GM21619 (cell line): ENCODE results near the gene LEFTY1.
A peak's percentile ranks its signal among the peaks of the same experiment; 100 is the strongest.
"Not testable (repeated sequence)": the region's sequence is repeated elsewhere in the genome, so short reads cannot be mapped to it uniquely, and the experiment has no call there.

Source experiments
- ATAC-seq: cut with Tn5 transposase; IDR thresholded peaks from one replicate; pipeline ENCODE4 v1.9.1; 2021; ENCODE audit not compliant: unreplicated experiment

LEFTY1 gene, protein sequence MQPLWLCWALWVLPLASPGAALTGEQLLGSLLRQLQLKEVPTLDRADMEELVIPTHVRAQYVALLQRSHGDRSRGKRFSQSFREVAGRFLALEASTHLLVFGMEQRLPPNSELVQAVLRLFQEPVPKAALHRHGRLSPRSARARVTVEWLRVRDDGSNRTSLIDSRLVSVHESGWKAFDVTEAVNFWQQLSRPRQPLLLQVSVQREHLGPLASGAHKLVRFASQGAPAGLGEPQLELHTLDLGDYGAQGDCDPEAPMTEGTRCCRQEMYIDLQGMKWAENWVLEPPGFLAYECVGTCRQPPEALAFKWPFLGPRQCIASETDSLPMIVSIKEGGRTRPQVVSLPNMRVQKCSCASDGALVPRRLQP

DNA sequence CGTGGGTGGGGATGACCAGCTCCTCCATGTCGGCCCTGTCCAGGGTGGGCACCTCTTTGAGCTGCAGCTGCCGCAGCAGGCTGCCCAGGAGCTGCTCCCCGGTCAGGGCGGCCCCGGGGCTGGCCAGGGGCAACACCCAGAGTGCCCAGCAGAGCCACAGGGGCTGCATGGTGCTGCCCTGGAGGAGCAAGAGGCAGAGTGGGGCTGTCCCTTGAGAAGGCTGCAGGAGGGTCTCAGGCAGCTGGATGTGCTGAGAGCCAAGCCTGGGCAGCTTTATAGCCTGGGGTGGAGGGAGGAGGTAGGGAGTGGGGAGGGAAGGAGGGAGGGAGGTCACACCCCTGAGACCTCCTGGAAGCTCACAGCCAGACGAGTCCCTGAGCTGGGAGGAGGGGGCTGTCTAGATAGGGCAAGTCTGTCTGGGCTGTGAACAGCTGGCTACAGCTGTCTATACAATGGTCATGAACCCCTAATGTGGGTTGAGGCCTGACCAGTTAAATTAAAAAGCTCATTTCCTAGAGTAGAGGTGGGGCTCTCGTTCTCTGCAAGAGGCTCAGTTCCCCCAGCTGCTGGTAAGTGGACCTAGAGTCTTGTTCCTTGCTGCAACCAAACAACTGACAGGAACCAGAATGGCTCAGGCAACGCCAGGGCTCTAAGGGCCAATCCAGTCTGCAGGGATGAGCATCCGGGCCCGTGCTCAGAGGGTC, at the start of gene LEFTY1:
LEFTY1 (minus strand) TSS at position 249 of the 704 bp plus-strand sequence; CDS start at position 169, 80 bp downstream.
- no peak for ATAC-seq

DNA sequence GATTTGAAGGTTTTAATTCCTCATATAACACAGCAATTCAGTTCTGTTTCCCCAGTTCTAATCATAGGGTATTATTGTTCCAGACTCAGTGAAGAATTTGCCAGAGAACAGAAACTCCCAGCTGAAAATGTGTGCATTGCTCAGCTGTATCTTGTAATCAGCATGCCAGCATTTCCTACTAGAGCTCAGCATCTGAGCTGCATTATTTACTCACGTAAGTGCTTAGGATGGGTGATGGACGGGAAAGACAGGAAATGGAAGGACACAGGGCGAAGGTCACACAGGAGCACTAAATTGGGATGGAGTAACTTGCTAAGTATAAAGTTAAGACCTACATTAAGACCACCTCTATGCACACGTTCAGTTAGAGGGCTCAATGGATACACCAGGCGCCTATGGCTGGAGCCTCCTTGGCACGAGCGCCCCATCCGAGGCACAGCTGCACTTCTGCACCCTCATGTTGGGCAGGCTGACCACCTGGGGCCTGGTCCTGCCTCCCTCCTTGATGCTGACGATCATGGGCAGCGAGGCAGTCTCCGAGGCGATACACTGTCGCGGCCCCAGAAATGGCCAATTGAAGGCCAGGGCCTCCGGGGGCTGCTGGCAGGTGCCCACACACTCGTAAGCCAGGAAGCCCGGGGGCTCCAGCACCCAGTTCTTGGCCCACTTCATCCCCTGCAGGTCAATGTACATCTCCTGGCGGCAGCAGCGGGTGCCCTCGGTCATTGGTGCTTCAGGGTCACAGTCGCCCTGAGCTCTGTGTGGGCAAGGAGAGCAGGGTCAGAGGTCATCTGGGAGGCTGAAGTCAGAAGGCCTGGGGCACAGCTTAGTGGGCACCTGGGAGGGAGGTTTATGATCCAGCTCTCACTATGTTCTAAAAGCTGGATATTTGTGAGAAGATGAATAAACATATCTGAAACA, 48.4 kb upstream of the LEFTY1 start:
- ATAC-seq = no peak

DNA sequence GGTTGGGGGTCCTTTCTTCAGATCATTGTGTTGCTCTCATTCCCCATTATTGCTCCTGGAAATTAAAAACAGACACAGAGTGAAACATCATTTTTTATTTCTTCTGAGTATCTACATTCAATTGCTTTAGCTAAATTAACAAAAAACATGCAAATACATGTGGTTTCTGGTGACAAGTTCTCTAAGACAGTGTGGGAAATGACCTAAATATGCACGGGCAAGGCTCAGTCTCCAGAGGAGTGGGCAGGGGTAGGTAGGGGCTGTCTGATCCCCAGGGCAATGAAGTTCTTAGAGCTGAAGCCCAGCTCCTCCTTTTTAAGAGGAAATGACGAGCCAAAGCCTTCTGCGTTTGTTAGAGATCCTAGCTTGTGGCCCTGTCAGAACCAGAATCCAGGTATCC, 47.6 kb upstream of the LEFTY1 start:
- ATAC-seq = no peak

GRCh38 chr1:225936086-225936485, 47.1 kb upstream of the LEFTY1 start:
- not testable (repeated sequence) for ATAC-seq

- ATAC-seq = no peak
Measured at GRCh38 chr1:225934711-225935110, 45.8 kb upstream of the LEFTY1 start.

GRCh38 chr1:225933072-225933471, 44.1 kb upstream of the LEFTY1 start:
- no peak for ATAC-seq

DNA sequence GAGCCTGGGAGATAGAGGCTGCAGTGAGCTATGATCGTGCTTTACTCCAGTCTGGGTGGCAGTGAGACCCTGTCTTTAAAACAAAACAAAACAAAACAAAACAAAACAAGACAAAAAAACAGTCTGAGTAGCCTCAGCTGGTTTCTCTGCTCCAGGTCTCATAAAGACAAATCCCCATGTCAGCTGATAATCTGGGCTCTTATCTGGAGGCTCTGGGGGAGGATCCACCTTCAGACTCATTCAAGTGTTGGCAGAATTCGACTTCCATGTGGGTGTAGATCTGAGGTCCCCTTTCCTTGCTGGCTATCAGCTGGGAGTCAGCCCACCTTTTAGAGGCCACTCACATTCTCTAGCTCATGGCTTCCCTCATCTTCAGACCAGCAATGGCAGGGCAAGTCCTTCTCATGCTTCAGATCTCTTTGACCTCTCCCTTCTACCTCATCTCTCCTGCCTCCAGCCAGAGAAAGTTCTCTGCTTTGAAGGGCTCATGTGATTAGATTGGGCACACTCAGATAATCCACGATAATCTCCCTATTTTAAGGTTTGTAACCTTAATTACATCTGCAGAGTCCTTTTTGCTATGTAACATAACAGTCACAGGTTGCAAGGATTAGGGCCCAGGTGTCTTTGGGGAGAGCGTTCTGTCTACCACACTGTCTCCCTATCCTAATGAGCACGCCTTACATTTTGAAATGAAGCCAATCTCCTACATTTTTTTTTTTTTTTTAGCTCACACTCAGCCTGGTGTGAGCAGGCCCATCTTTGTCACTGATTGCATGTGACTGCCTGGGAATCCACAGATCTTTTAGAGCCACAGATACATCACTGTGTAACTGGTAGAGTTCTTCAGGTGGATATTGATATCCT, 42.6 kb upstream of the LEFTY1 start:
- no peak for ATAC-seq

GRCh38 chr1:225930566-225930965, 41.6 kb upstream of the LEFTY1 start:
- ATAC-seq = no peak

DNA sequence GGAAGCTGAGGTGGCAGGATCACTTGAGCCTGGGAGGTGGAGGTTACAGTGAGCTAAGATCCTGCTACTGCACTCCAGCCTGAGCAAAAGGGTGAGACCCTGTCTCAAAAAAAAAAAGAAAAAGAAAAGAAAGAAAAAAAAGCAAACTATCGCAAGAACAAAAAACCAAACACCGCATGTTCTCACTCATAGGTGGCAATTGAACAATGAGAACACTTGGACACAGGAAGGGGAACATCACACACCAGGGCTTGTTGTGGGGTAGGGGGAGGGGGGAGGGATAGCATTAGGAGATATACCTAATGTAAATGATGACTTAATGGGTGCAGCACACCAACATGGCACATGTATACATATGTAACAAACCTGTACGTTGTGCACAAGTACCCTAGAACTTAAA, 40.5 kb upstream of the LEFTY1 start:
- ATAC-seq = not testable (repeated sequence)

GRCh38 chr1:225928186-225929175, 39.5 kb upstream of the LEFTY1 start:
- ATAC-seq = no peak

GRCh38 chr1:225926551-225927113, 37.7 kb upstream of the LEFTY1 start:
- no peak for ATAC-seq

GRCh38 chr1:225923692-225924555, 35.0 kb upstream of the LEFTY1 start, which contains the start of gene PYCR2:
TSS of gene PYCR2 (minus strand) at chr1:225924250. CDS start at chr1:225924110, 140 bp downstream.
- ATAC-seq = peak; percentile 99

DNA sequence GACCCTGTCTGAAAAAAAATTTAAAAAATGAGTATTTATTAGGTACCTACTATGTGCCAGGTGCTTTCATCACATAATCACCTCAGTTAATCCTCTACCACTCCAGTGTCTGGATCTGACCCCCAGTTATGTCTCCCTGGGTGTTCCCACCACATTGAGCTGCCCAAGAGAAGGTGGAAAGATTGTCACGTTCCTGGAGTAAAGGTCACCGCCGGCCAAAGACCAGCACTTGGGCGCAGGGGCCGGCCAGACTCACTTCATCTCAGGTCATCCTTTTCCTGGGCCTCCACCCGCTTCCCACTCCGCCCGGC, 34.4 kb upstream of the LEFTY1 start:
- no peak for ATAC-seq

- no peak for ATAC-seq
Measured at GRCh38 chr1:225921734-225922709, 33.1 kb upstream of the LEFTY1 start.

- ATAC-seq = no peak
Measured at GRCh38 chr1:225919906-225920305, 31.0 kb upstream of the LEFTY1 start.

- no peak for ATAC-seq
Measured at GRCh38 chr1:225918280-225918679, 29.3 kb upstream of the LEFTY1 start.

GRCh38 chr1:225917536-225917935, 28.6 kb upstream of the LEFTY1 start:
- no peak for ATAC-seq
